Subcutaneous abdominal adipose tissue (tissue), 5 donors: ENCODE data around the gene RBM45.
"Not testable (repeated sequence)": the region's sequence is repeated elsewhere in the genome, so short reads cannot be mapped to it uniquely, and the experiment has no call there.

Experiments
- H3K27ac ChIP-seq: one replicate; pipeline ENCODE4 v1.7.0; 2013; ENCODE audit warnings: low read depth, mild to moderate bottlenecking, inconsistent platforms, low read length, moderate library complexity
- H3K27me3 ChIP-seq, 5 donors: one replicate each; pipeline ENCODE4 v1.7.0; 2013; ENCODE audit warnings: low read length in 5 of 5, inconsistent platforms in 1 of 5; ENCODE audit not compliant: control insufficient read depth in 5 of 5, insufficient read depth in 4 of 5
- H3K36me3 ChIP-seq, 5 donors: one replicate each; pipeline ENCODE4 v1.7.0; 2013; ENCODE audit warnings: low read length in 5 of 5; ENCODE audit not compliant: control insufficient read depth in 5 of 5, insufficient read depth in 5 of 5
- H3K4me1 ChIP-seq, 5 donors: one replicate each; pipeline ENCODE4 v1.7.0; 2013; ENCODE audit warnings: low read length in 5 of 5, mild to moderate bottlenecking in 3 of 5, moderate library complexity in 1 of 5; ENCODE audit not compliant: control insufficient read depth in 5 of 5, insufficient read depth in 5 of 5
- H3K4me3 ChIP-seq, 5 donors: one replicate each; pipeline ENCODE4 v1.7.0; 2013; ENCODE audit warnings: low read length in 5 of 5, low read depth in 1 of 5
- H3K9ac ChIP-seq, 5 donors: one replicate each; pipeline ENCODE4 v1.7.0; 2013; ENCODE audit warnings: low read length in 5 of 5, mild to moderate bottlenecking in 4 of 5, moderate library complexity in 3 of 5
- H3K9me3 ChIP-seq, 5 donors: one replicate each; pipeline ENCODE4 v1.7.0; 2013; ENCODE audit warnings: low read length in 5 of 5; ENCODE audit not compliant: control insufficient read depth in 5 of 5
- donor health status: healthy.
- donor health status: healthy.
- donor health status: healthy.
- donor health status: healthy.
- donor health status: healthy.

The RBM45 gene

GRCh38 chr2:178152977-178153376, 40.7 kb downstream of the RBM45 start:
- Histone ChIP-seq H3K27ac (no peak overlapping the region), H3K9ac (no peak overlapping the region), H3K4me1 (peaks cover 0 to 8% (median 7%) of the 10 kb centered on the region in 5 donors), H3K4me3 (no peak overlapping the region), H3K36me3 (no peaks in the 10 kb centered on the region), H3K27me3 (no peaks in the 10 kb centered on the region), H3K9me3 (no peaks in the 10 kb centered on the region)

GRCh38 chr2:178153878-178154277, 41.6 kb downstream of the RBM45 start:
- H3K27me3 ChIP-seq, H3K36me3 ChIP-seq, H3K4me1 ChIP-seq, H3K9me3 ChIP-seq, H3K27ac ChIP-seq, H3K4me3 ChIP-seq, H3K9ac ChIP-seq: not testable (repeated sequence)

GRCh38 chr2:178155524-178155923, 43.3 kb downstream of the RBM45 start:
- no peak overlapping the region for H3K9ac ChIP-seq
- no peaks in the 10 kb centered on the region for H3K27me3 ChIP-seq
- no peaks in the 10 kb centered on the region for H3K36me3 ChIP-seq
- H3K27ac ChIP-seq, result no peak overlapping the region
- no peak overlapping the region for H3K4me3 ChIP-seq
- no peaks in the 10 kb centered on the region for H3K9me3 ChIP-seq
- H3K4me1 ChIP-seq, result peaks cover 0 to 8% (median 7%) of the 10 kb centered on the region in 5 donors

- H3K4me3 ChIP-seq, result no peak overlapping the region
- H3K27ac ChIP-seq, result no peak overlapping the region
- H3K9ac ChIP-seq, result no peak overlapping the region
- H3K4me1 ChIP-seq, result peaks cover 0 to under 1% (median under 1%) of the 10 kb centered on the region in 5 donors
- H3K9me3 ChIP-seq, result no peaks in the 10 kb centered on the region
- no peaks in the 10 kb centered on the region for H3K27me3 ChIP-seq
- H3K36me3 ChIP-seq, result no peaks in the 10 kb centered on the region
Measured at GRCh38 chr2:178157574-178157973, 45.3 kb downstream of the RBM45 start.

- Histone ChIP-seq H3K27me3 (no peaks in the 10 kb centered on the region), H3K4me3 (no peak overlapping the region), H3K36me3 (no peaks in the 10 kb centered on the region), H3K9me3 (no peaks in the 10 kb centered on the region), H3K27ac (no peak overlapping the region), H3K9ac (no peak overlapping the region), H3K4me1 (no peaks in the 10 kb centered on the region)
Measured at GRCh38 chr2:178159966-178160365, 47.7 kb downstream of the RBM45 start.

GRCh38 chr2:178160601-178161000, 48.4 kb downstream of the RBM45 start:
- H3K4me3 ChIP-seq, result no peak overlapping the region
- H3K9ac ChIP-seq, result no peak overlapping the region
- H3K27me3 ChIP-seq, result no peaks in the 10 kb centered on the region
- H3K36me3 ChIP-seq, result no peaks in the 10 kb centered on the region
- no peak overlapping the region for H3K27ac ChIP-seq
- H3K9me3 ChIP-seq, result no peaks in the 10 kb centered on the region
- H3K4me1 ChIP-seq, result no peaks in the 10 kb centered on the region

- no peak overlapping the region for H3K4me3 ChIP-seq
- no peak overlapping the region for H3K9ac ChIP-seq
- H3K9me3 ChIP-seq, result no peaks in the 10 kb centered on the region
- no peaks in the 10 kb centered on the region for H3K27me3 ChIP-seq
- H3K27ac ChIP-seq, result no peak overlapping the region
- H3K36me3 ChIP-seq, result no peaks in the 10 kb centered on the region
- no peaks in the 10 kb centered on the region for H3K4me1 ChIP-seq
Measured at GRCh38 chr2:178163395-178163794, 51.2 kb downstream of the RBM45 start.

GRCh38 chr2:178163911-178164310, 51.7 kb downstream of the RBM45 start:
- H3K27ac ChIP-seq, result no peak overlapping the region
- no peaks in the 10 kb centered on the region for H3K9me3 ChIP-seq

GRCh38 chr2:178173657-178174056, 61.4 kb downstream of the RBM45 start:
- Histone ChIP-seq H3K9ac (no peak overlapping the region), H3K27ac (no peak overlapping the region), H3K4me3 (no peak overlapping the region), H3K27me3 (no peaks in the 10 kb centered on the region), H3K36me3 (no peaks in the 10 kb centered on the region), H3K9me3 (no peaks in the 10 kb centered on the region), H3K4me1 (no peaks in the 10 kb centered on the region)

More at GRCh38 chr2:178163911-178164310, 51.7 kb downstream of the RBM45 start:
- H3K27me3 ChIP-seq, result no peaks in the 10 kb centered on the region
- H3K9ac ChIP-seq, result no peak overlapping the region
- H3K4me3 ChIP-seq, result no peak overlapping the region
- no peaks in the 10 kb centered on the region for H3K4me1 ChIP-seq
- H3K36me3 ChIP-seq, result no peaks in the 10 kb centered on the region

- no peaks in the 10 kb centered on the region for H3K9me3 ChIP-seq
- no peaks in the 10 kb centered on the region for H3K4me1 ChIP-seq
- H3K27ac ChIP-seq, result no peak overlapping the region
- no peak overlapping the region for H3K4me3 ChIP-seq
- H3K36me3 ChIP-seq, result no peaks in the 10 kb centered on the region
- H3K27me3 ChIP-seq, result no peaks in the 10 kb centered on the region
- H3K9ac ChIP-seq, result no peak overlapping the region
Measured at GRCh38 chr2:178177066-178177679, 64.9 kb downstream of the RBM45 start.
